ENCODE data around the gene DERA.
"Not testable (repeated sequence)": the region's sequence is repeated elsewhere in the genome, so short reads cannot be mapped to it uniquely, and the experiment has no call there.

- not testable (repeated sequence) for TF ChIP-seq CTCF, POLR2AphosphoS5, POLR2A (IDR thresholded peaks at IDR 0.05)
Observed at GRCh38 chr12:15948461-15948860, 37.3 kb downstream of the DERA start.

Measured in breast epithelium (tissue), 3 donors.